K562 (cell line): ENCODE data around the gene PLA2G3. TPM values are rescaled to one million over a fixed set of nuclear protein-coding genes. Genes with fewer than 3 reads are reported as not detected.
A peak's percentile ranks its signal among the peaks of the same experiment; 100 is the strongest.

Experiments used
- ATAC-seq: fragments of 200-7000 bp; cut with Tn5 transposase; 3 replicates; pipeline ENCODE4 v1.9.1; 2020; ENCODE audit warnings: moderate library complexity
- BruUV-seq: library from RNA; stranded (reverse); fragments of 400-500 nt; replicated peaks from 2 replicates; lab custom pipeline; 2021; lab: Mats Ljungman, UMichigan
- CTCF ChIA-PET: fragments of 300-600 bp; formaldehyde crosslinking; extraction: SDS; loops from one replicate; lab custom pipeline; 2021; ENCODE audit warnings: low intra/inter-chr PET ratio; lab: Yijun Ruan, JAX
- POLR2A ChIA-PET: fragments of 300-600, 350-650 bp; sonication (Branson Sonifier 250); formaldehyde crosslinking; extraction: SDS; loops from one replicate; lab custom pipeline; 2021; ENCODE audit warnings: antibody characterized with exemption, inconsistent platforms; lab: Yijun Ruan, JAX
- DNase-seq, 4 experiments: peaks; one replicate each; pipeline versions ENCODE4 v3.0.0 to v3.0.0-alpha.2; 2011 to 2018; ENCODE audit warnings: low spot score in 3 of 4, mixed read lengths in 3 of 4; ENCODE audit errors: extremely low read depth in 1 of 4
- FAIRE-seq: peaks from 2 replicates; lab custom pipeline; 2011; peaks lifted over from hg19 to GRCh38; lab: Jason Lieb, UNC
- H2AFZ ChIP-seq: 2 replicates; pipeline ENCODE4 v1.6.0; 2011; ENCODE audit warnings: low read depth, low read length, control low read depth, inconsistent platforms
- H3K27ac ChIP-seq: fragments of 200-600 bp; 3 replicates; pipeline ENCODE4 v1.8.0; 2011; ENCODE audit warnings: low read depth, mild to moderate bottlenecking, control low read depth, inconsistent platforms, low read length, moderate library complexity, mixed read lengths; ENCODE audit errors: extremely low read depth
- H3K27me3 ChIP-seq, 2 experiments: fragments of 300-600 bp in 1 of 2; 2 replicates in 1 of 2; 3 replicates in 1 of 2; pipeline versions ENCODE4 v1.6.0 to v1.8.0; 2011; ENCODE audit warnings: inconsistent platforms in 2 of 2, low read length in 2 of 2, mild to moderate bottlenecking in 1 of 2, mixed read lengths in 1 of 2, moderate library complexity in 1 of 2; ENCODE audit not compliant: control insufficient read depth in 2 of 2, insufficient read depth in 2 of 2
- H3K36me3 ChIP-seq: fragments of 300-600 bp; 3 replicates; pipeline ENCODE4 v1.8.0; 2011; ENCODE audit warnings: mild to moderate bottlenecking, low read length, inconsistent platforms; ENCODE audit not compliant: control insufficient read depth, insufficient read depth
- H3K4me1 ChIP-seq, 2 experiments: fragments of 200-600 bp in 1 of 2; replicated peaks in 1 of 2; 2 replicates in 1 of 2; 3 replicates in 1 of 2; pipeline versions ENCODE4 v1.5.1 to v1.8.0; 2011; ENCODE audit warnings: inconsistent platforms in 2 of 2, low read length in 2 of 2, mild to moderate bottlenecking in 1 of 2, mixed read lengths in 1 of 2, moderate library complexity in 1 of 2; ENCODE audit not compliant: control insufficient read depth in 2 of 2, insufficient read depth in 2 of 2
- H3K4me2 ChIP-seq: 2 replicates; pipeline ENCODE4 v1.6.1; 2011; ENCODE audit warnings: low read length, control low read depth, inconsistent platforms, mixed read lengths; ENCODE audit not compliant: insufficient read depth
- H3K4me3 ChIP-seq: fragments of 200-600 bp; sonication (generic), shearing (Covaris generic); 2 replicates; pipeline ENCODE4 v1.5.1; 2016; ENCODE audit warnings: control low read depth, inconsistent platforms
- H3K79me2 ChIP-seq: fragments of 200-600 bp; 3 replicates; pipeline ENCODE4 v1.8.0; 2011; ENCODE audit warnings: low read length, inconsistent platforms; ENCODE audit not compliant: control insufficient read depth, insufficient read depth
- H3K9ac ChIP-seq, 2 experiments: 2 replicates each; pipeline versions ENCODE4 v1.6.0 to v1.6.1; 2011; ENCODE audit warnings: low read depth in 2 of 2, low read length in 2 of 2, control low read depth in 1 of 2, inconsistent platforms in 1 of 2, mild to moderate bottlenecking in 1 of 2, mixed read lengths in 1 of 2; ENCODE audit not compliant: insufficient read depth in 1 of 2
- H3K9me1 ChIP-seq: one replicate; pipeline ENCODE4 v1.6.0; 2011; ENCODE audit warnings: inconsistent platforms, mild to moderate bottlenecking, low read length, moderate library complexity; ENCODE audit not compliant: control insufficient read depth, insufficient read depth
- H3K9me3 ChIP-seq: replicated peaks from 2 replicates; pipeline ENCODE4 v1.5.1; 2011; ENCODE audit warnings: low read depth, low read length, inconsistent platforms; ENCODE audit not compliant: control insufficient read depth, insufficient read depth
- H4K20me1 ChIP-seq: replicated peaks from 2 replicates; pipeline ENCODE4 v1.6.1; 2011; ENCODE audit warnings: low read length, inconsistent platforms, mixed read lengths; ENCODE audit not compliant: control insufficient read depth, insufficient read depth
- BRF1 ChIP-seq: IDR thresholded peaks from 3 replicates; pipeline ENCODE4 v1.6.1; 2011; ENCODE audit warnings: borderline replicate concordance, mild to moderate bottlenecking; ENCODE audit not compliant: insufficient read length; ENCODE audit errors: extremely low read depth
- CTBP1 ChIP-seq: fragments of 450-650 bp; IDR thresholded peaks from 2 replicates; pipeline ENCODE4 v1.6.1; 2016; ENCODE audit warnings: borderline replicate concordance
- ESRRA ChIP-seq: fragments of 450-650 bp; IDR thresholded peaks from 2 replicates; pipeline ENCODE4 v1.6.1; 2014; ENCODE audit warnings: low read depth, mild to moderate bottlenecking, moderate library complexity, borderline replicate concordance
- KDM1A ChIP-seq, 2 experiments: fragments of 450-650 bp; IDR thresholded peaks; 2 replicates each; pipeline ENCODE4 v1.6.1; 2016; ENCODE audit warnings: mild to moderate bottlenecking in 2 of 2
- MAX ChIP-seq: sonication (generic); formaldehyde crosslinking; IDR thresholded peaks from 2 replicates; pipeline ENCODE4 v1.9.0; 2022; ENCODE audit warnings: mild to moderate bottlenecking, missing genetic modification reagents
- PYGO2 ChIP-seq: fragments of 450-650 bp; IDR thresholded peaks from 2 replicates; pipeline ENCODE4 v1.6.1; 2016; ENCODE audit warnings: mild to moderate bottlenecking, missing genetic modification characterization, moderate library complexity, missing compliant biosample characterization
- TAF7 ChIP-seq: fragments of 450-650 bp; IDR thresholded peaks from 2 replicates; pipeline ENCODE4 v1.6.1; 2016; ENCODE audit warnings: missing genetic modification characterization, missing compliant biosample characterization
- U2AF1 ChIP-seq: fragments of 200-400 bp; formaldehyde crosslinking; optimal IDR thresholded peaks from 2 replicates; pipeline ENCODE3; 2017; ENCODE audit warnings: mild to moderate bottlenecking, low read depth, low read length, moderate library complexity
- WHSC1 ChIP-seq: IDR thresholded peaks from one replicate; pipeline ENCODE4 v1.6.1; 2012; ENCODE audit warnings: low read length, control low read depth, inconsistent platforms
- ZBTB40 ChIP-seq, 2 experiments: fragments of 450-650 bp in 1 of 2; sonication (generic) in 1 of 2; formaldehyde crosslinking in 1 of 2; IDR thresholded peaks; 2 replicates each; pipeline versions ENCODE4 v1.7.1 to v1.9.0; 2016 to 2022; ENCODE audit warnings: inconsistent platforms in 1 of 2, mild to moderate bottlenecking in 1 of 2, missing genetic modification reagents in 1 of 2
- ZFP36 ChIP-seq: fragments of 150-350 bp; IDR thresholded peaks from 2 replicates; pipeline ENCODE4 v1.6.1; 2018; ENCODE audit warnings: low read length, low read depth; ENCODE audit not compliant: partially characterized antibody
- ZNF121 ChIP-seq: sonication (generic); formaldehyde crosslinking; conservative IDR thresholded peaks from 2 replicates; pipeline ENCODE4 v1.8.0; 2022; ENCODE audit warnings: missing genetic modification reagents
- WGBS: fragments of 100-300 bp; shearing (Covaris generic); methylation state at CpG from one replicate; pipeline ENCODE4 v1.1.6; 2016; ENCODE audit warnings: low coverage, mixed read lengths; ENCODE audit not compliant: insufficient coverage; ENCODE audit errors: missing lambda C conversion rate; 5-methylcytosine and 5-hydroxymethylcytosine counted together
- in situ Hi-C: fragments of 300-500 bp; cut with MboI; formaldehyde crosslinking; loops from 4 replicates; pipeline ENCODE4 v1.15.0; 2018; ENCODE audit warnings: inconsistent platforms, mixed read lengths
- intact Hi-C: fragments of 100-400 bp; cut with micrococcal nuclease; formaldehyde crosslinking; loops from 2 replicates; pipeline ENCODE4 v1.14.2; 2022
- polyA plus RNA-seq, 8 experiments: library from polyadenylated mRNA; depleted of rRNA in 4 of 8; stranded (reverse) in 5 of 8; unstranded in 3 of 8; fragments of >200 nt; fragmentation: Nextera tagmentation in 2 of 8; fragmentation: Illumina TruSeq in 1 of 8; extraction: Ambion mirVana in 2 of 8; extraction: Trizol in 1 of 8; gene quantifications; 2 replicates each; pipeline versions ENCODE4 v1.2.1 to v1.2.3, GENCODE V29; 2011 to 2014; ENCODE audit warnings: inconsistent platforms in 1 of 8, missing spikeins in 1 of 8
- total RNA-seq, 7 experiments: library from RNA; depleted of rRNA in 6 of 7; stranded (reverse); fragments of >200 nt in 6 of 7; fragmentation: Illumina TruSeq in 2 of 7; extraction: Trizol in 2 of 7; gene quantifications; 2 replicates each; pipeline versions ENCODE4 v1.2.1 to v1.2.3, GENCODE V29; 2011 to 2021; ENCODE audit warnings: low replicate concordance in 1 of 7

PLA2G3 gene
- total and polyA plus RNA-seq, 9 of the 15 experiments (the other 6 are each of a cell fraction or from before 2014, with no cell fraction given) = 0.18 to 1.4 (median 0.64) TPM

DNA sequence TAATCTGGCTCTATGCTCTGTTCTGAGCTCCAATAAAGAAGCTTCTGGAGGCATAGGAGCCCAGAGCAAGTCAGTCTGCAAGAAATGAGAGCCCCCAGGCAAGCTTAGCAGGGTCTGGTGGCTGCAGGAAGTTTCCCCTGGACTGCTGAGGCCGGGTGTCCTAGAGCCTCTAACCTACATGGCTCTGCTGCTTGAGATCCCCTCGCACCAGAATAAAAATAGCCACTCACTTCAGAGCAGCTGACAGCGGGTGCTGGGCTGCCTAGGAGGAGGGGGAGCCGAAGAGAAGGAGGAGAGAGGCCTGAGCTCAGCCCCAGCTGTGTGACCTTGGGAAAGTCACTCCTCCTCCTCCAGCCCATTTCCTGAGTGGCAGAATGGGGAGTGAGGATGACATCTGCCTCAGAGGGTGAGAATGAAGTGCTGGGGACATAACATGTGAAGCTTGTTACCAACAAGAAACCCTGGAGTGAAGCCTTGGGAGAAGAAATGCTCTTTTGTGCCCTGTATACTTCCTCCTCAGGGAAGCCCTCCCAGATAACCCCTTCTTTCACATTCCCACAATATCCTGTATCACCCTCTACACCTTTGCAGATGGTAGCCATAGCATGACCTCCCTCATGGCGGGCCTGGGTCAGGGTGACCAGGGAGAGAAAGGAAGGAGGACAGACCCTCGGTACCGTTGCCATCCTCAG, 21.1 kb downstream of the PLA2G3 start:
- Histone ChIP-seq H2AFZ (peak overlapping the region; percentile 55), H3K9me3 (no peaks in the 10 kb centered on the region), H3K9ac (peak overlapping the region in 1 of 2 experiments; percentile 76; a peak in 2 of 4 replicates), H3K4me1 (peaks cover 26 to 32% of the 10 kb centered on the region in 2 experiments), H3K79me2 (no peaks in the 10 kb centered on the region), H3K27me3 (no peaks in the 10 kb centered on the region), H3K4me2 (no peak overlapping the region), H3K27ac (no peak overlapping the region), H3K9me1 (no peaks in the 10 kb centered on the region), H4K20me1 (no peaks in the 10 kb centered on the region), H3K4me3 (no peak overlapping the region), H3K36me3 (no peaks in the 10 kb centered on the region)
- BruUV-seq = no TSS peak
- POLR2A ChIA-PET = interaction anchor here (0.7 to 1.6 kb wide), 3 partner anchors 12 to 154 kb away, joined by 3 to 4 read pairs (median 4); partner anchors contain the start of gene SELENOM
- peak; percentile 41 for ATAC-seq
- in situ Hi-C loops = no loop called here
- FAIRE-seq = no peak
- WGBS = 0% methylated on average over 1 of the region's 7 CpGs
- DNase-seq = peak in 1 of 4 experiments; percentile 32
- CTCF ChIA-PET = no interaction called here
- intact Hi-C loops = no loop called here
- TF ChIP-seq WHSC1 (no peak), ZFP36 (peak; percentile 91), ESRRA (peak; percentile 48; the same call in 1 of the 2 replicates), MAX (CRISPR knock-in tag) (no peak), TAF7 (tag) (no peak), KDM1A (IDR thresholded peaks at IDR 0.05) (peak in 1 of 2 experiments; percentile 30; a peak in 1 of 4 replicates), PYGO2 (no peak), CTBP1 (no peak), U2AF1 (no peak), ZNF121 (CRISPR knock-in tag) (no peak), BRF1 (no peak), ZBTB40 (IDR thresholded peaks at IDR 0.05) (no peak), ZBTB40 (CRISPR knock-in tag; IDR thresholded peaks at IDR 0.05) (no peak)
